GM20000 (cell line): ENCODE results near the gene MXD4.

Source experiments
- DNase-seq: peaks from one replicate; pipeline ENCODE4 v3.0.0; 2012; ENCODE audit warnings: low spot score
- CTCF ChIP-seq: IDR thresholded peaks from 2 replicates; pipeline ENCODE4 v1.5.1; 2012; ENCODE audit warnings: mild to moderate bottlenecking, control low read depth; ENCODE audit errors: extremely low read depth, missing control alignments

The MXD4 gene

DNA sequence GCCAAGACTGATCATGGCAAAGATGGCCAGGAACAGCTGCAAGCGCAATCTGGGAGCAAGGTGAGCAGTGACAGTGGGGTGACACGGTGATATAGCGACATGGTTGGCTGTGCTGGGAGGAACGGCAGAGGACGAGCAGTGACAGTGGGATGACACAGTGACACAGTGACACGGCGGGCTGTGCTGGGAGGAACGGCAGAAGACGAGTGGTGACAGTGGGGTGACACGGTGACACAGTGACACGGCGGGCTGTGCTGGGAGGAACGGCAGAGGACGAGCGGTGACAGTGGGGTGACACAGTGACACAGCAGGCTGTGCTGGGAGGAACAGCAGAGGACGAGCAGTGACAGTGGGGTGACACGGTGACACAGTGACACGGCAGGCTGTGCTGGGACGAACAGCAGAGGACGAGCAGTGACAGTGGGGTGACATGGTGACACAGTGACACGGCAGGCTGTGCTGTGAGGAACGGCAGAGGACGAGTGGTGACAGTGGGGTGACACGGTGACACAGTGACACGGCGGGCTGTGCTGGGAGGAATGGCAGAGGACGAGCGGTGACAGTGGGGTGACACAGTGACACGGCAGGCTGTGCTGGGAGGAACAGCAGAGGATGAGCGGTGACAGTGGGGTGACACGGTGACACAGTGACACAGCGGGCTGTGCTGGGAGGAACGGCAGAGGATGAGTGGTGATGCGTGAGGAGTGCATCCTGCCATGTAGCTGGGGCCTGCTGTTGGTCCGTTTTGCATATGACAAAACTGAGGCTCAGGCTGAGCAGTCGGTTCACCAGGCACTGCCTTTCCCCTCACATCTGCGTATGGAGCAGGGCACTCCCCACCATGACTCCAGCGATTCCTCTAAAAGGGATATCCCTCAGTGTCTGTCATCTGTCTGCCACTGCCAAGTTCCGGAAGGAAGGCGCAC is 36.0 kb upstream of the MXD4 start:
- no peak for DNase-seq
- TF ChIP-seq CTCF = no peak

- TF ChIP-seq CTCF = no peak
- DNase-seq = no peak
These were observed 35.0 kb upstream of the MXD4 start for GRCh38 chr4:2296631-2297601.

DNA sequence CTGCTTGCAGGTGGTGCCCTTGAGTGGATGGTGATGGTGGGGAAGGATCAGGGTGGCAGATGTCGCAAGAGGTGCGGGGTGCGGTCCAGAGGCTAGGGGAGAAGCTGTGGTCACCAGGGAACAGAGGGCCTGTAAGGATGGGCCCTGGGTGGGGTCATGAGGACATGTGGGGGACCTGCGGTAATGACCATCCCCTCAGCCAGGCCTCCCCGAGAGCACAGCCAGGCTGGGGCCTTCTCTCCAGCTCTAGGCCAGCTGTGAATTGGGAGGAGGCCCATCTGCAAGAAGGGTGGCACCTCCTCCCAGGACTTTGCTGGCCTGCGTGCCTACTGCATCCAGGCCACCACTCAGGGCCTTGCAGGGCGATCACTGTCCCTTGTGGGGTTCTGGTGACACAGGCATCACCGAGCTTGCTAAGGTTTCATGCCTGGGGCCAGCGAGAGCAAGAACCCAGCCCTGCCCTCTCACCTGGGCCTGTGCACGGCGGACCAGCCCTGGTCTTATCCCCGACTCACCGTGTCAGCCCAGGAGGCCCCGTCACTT is 34.1 kb upstream of the MXD4 start:
- no peak for DNase-seq
- TF ChIP-seq CTCF = no peak

DNA sequence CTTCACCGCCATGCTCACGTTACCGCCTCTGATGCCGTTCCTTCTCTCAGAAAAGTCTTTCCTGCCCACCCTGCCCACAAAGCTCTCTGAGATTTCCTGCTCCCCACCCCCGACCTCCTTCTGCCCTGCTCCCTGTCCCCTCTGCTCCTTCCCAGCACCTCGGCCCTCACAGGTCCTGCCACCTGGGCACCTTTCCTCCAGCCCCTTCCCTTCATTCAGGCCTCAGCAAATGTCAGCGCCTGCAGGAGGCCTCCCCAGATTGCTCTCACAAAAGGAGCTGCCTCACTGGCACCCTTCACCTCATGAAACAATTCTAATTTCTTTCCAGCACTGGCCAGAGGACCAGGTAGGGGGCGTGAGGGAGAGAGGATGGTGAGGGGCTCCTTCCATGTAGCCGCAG is 33.6 kb upstream of the MXD4 start:
- no peak for DNase-seq
- no peak for TF ChIP-seq CTCF

GRCh38 chr4:2292646-2293108 is 30.8 kb upstream of the MXD4 start:
- no peak for DNase-seq
- TF ChIP-seq CTCF = no peak

GRCh38 chr4:2291705-2292645 is 30.1 kb upstream of the MXD4 start:
- no peak for TF ChIP-seq CTCF
- DNase-seq = no peak
